Measurements from ENCODE around the gene GNL1.

GNL1 gene

GRCh38 chr6:30591008-30591407 is 34.7 kb upstream of the GNL1 start:
- H3K4me3 ChIP-seq (ENCODE audit: low read depth, low read length): no peak overlapping the region
- TF ChIP-seq CTCF (IDR thresholded peaks at IDR 0.05; ENCODE audit: low read depth, low read length, missing control alignments): no peak
- DNase-seq: no peak
- H3K36me3 ChIP-seq (replicated peaks): peaks cover 58% of the 10 kb centered on the region
- in situ Hi-C loops (cut with HindIII; ENCODE audit: low pct_ligation_motif_present, low sequenced_read_pairs): no loop called here
- peak overlapping the region; percentile 49 for H3K27ac ChIP-seq
- H3K27me3 ChIP-seq (replicated peaks): no peaks in the 10 kb centered on the region

GRCh38 chr6:30590509-30590908 is 34.2 kb upstream of the GNL1 start:
- no peak for DNase-seq
- TF ChIP-seq CTCF (IDR thresholded peaks at IDR 0.05; ENCODE audit: low read depth, low read length, missing control alignments): no peak
- H3K27ac ChIP-seq: peak overlapping the region; percentile 49
- peaks cover 63% of the 10 kb centered on the region for H3K36me3 ChIP-seq (replicated peaks)
- in situ Hi-C loops (cut with HindIII; ENCODE audit: low pct_ligation_motif_present, low sequenced_read_pairs): no loop called here
- H3K27me3 ChIP-seq (replicated peaks): no peaks in the 10 kb centered on the region
- no peak overlapping the region for H3K4me3 ChIP-seq (ENCODE audit: low read depth, low read length)

- Histone ChIP-seq H3K27ac (no peak overlapping the region), H3K27me3 (replicated peaks) (no peaks in the 10 kb centered on the region), H3K36me3 (replicated peaks) (peaks cover 69% of the 10 kb centered on the region), H3K4me3 (ENCODE audit: low read depth, low read length) (no peak overlapping the region)
- no peak for DNase-seq
- no peak for TF ChIP-seq CTCF (IDR thresholded peaks at IDR 0.05; ENCODE audit: low read depth, low read length, missing control alignments)
- in situ Hi-C loops (cut with HindIII; ENCODE audit: low pct_ligation_motif_present, low sequenced_read_pairs): no loop called here
Observed at GRCh38 chr6:30589754-30590358, 33.6 kb upstream of the GNL1 start.

GRCh38 chr6:30583921-30584320 is 27.6 kb upstream of the GNL1 start:
- H3K27ac ChIP-seq: no peak overlapping the region
- H3K27me3 ChIP-seq (replicated peaks): no peaks in the 10 kb centered on the region
- no peak overlapping the region for H3K4me3 ChIP-seq (ENCODE audit: low read depth, low read length)
- peaks cover 91% of the 10 kb centered on the region for H3K36me3 ChIP-seq (replicated peaks)
- in situ Hi-C loops (cut with HindIII; ENCODE audit: low pct_ligation_motif_present, low sequenced_read_pairs): no loop called here
- no peak for DNase-seq
- TF ChIP-seq CTCF (IDR thresholded peaks at IDR 0.05; ENCODE audit: low read depth, low read length, missing control alignments): no peak

GRCh38 chr6:30578051-30578450 is 21.8 kb upstream of the GNL1 start:
- TF ChIP-seq CTCF (IDR thresholded peaks at IDR 0.05; ENCODE audit: low read depth, low read length, missing control alignments): no peak
- peaks cover 66% of the 10 kb centered on the region for H3K36me3 ChIP-seq (replicated peaks)
- no peaks in the 10 kb centered on the region for H3K27me3 ChIP-seq (replicated peaks)
- in situ Hi-C loops (cut with HindIII; ENCODE audit: low pct_ligation_motif_present, low sequenced_read_pairs): no loop called here
- no peak for DNase-seq
- H3K4me3 ChIP-seq (ENCODE audit: low read depth, low read length): no peak overlapping the region
- H3K27ac ChIP-seq: no peak overlapping the region

GRCh38 chr6:30573113-30573512 is 16.8 kb upstream of the GNL1 start:
- in situ Hi-C loops (cut with HindIII; ENCODE audit: low pct_ligation_motif_present, low sequenced_read_pairs): no loop called here
- TF ChIP-seq CTCF (IDR thresholded peaks at IDR 0.05; ENCODE audit: low read depth, low read length, missing control alignments): no peak
- no peak for DNase-seq
- Histone ChIP-seq H3K36me3 (replicated peaks) (peaks cover 22% of the 10 kb centered on the region), H3K4me3 (ENCODE audit: low read depth, low read length) (no peak overlapping the region), H3K27me3 (replicated peaks) (no peaks in the 10 kb centered on the region), H3K27ac (no peak overlapping the region)

All from brain microvascular endothelial cell (primary cell).